GM23338 (cell line): Measurements from ENCODE around the gene HS6ST3.

Source experiments
- TF ChIP-seq, protein P1 (sequence below), 2 experiments: fragments of 200-600 bp in 1 of 2; sonication (generic) in 1 of 2; conservative IDR thresholded peaks; 2 replicates each; pipeline versions ENCODE4 v1.5.1 to v1.6.1; 2016 to 2017; ENCODE audit warnings: antibody characterized with exemption in 2 of 2, low read depth in 2 of 2, mild to moderate bottlenecking in 2 of 2, moderate library complexity in 1 of 2
- TF ChIP-seq, protein P2 (sequence below): IDR thresholded peaks from one replicate; pipeline ENCODE4 v1.6.1; 2018; ENCODE audit warnings: antibody characterized with exemption; ENCODE audit not compliant: unreplicated experiment
- TF ChIP-seq, protein P3 (sequence below): IDR thresholded peaks from 2 replicates; pipeline ENCODE4 v1.6.1; 2016; ENCODE audit warnings: antibody characterized with exemption

DNA sequence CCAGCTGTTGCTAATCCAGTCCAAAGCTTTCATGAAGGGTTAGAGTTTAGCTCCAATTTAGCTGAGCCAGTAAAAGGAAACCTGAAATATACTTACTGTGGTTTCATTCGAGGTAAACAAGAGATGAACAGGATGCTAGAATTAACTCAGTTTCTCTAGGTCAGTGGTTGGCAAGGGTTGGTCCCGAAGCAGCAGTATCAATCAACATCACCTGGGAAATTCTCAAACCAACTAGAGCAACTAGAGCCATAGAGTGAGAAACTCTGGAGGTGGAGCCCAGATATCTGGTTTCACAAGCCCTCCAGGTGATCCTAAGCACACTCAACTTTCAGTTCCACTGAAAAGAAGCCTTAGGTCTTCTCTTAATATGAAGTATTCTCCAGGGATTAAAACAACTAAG lies 527.6 kb downstream of the HS6ST3 start:
- TF ChIP-seq, protein P1, sequence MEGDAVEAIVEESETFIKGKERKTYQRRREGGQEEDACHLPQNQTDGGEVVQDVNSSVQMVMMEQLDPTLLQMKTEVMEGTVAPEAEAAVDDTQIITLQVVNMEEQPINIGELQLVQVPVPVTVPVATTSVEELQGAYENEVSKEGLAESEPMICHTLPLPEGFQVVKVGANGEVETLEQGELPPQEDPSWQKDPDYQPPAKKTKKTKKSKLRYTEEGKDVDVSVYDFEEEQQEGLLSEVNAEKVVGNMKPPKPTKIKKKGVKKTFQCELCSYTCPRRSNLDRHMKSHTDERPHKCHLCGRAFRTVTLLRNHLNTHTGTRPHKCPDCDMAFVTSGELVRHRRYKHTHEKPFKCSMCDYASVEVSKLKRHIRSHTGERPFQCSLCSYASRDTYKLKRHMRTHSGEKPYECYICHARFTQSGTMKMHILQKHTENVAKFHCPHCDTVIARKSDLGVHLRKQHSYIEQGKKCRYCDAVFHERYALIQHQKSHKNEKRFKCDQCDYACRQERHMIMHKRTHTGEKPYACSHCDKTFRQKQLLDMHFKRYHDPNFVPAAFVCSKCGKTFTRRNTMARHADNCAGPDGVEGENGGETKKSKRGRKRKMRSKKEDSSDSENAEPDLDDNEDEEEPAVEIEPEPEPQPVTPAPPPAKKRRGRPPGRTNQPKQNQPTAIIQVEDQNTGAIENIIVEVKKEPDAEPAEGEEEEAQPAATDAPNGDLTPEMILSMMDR (conservative IDR thresholded peaks at IDR 0.05; ENCODE audit: low read depth in 2 of 2), result no peak
- TF ChIP-seq, protein P2, sequence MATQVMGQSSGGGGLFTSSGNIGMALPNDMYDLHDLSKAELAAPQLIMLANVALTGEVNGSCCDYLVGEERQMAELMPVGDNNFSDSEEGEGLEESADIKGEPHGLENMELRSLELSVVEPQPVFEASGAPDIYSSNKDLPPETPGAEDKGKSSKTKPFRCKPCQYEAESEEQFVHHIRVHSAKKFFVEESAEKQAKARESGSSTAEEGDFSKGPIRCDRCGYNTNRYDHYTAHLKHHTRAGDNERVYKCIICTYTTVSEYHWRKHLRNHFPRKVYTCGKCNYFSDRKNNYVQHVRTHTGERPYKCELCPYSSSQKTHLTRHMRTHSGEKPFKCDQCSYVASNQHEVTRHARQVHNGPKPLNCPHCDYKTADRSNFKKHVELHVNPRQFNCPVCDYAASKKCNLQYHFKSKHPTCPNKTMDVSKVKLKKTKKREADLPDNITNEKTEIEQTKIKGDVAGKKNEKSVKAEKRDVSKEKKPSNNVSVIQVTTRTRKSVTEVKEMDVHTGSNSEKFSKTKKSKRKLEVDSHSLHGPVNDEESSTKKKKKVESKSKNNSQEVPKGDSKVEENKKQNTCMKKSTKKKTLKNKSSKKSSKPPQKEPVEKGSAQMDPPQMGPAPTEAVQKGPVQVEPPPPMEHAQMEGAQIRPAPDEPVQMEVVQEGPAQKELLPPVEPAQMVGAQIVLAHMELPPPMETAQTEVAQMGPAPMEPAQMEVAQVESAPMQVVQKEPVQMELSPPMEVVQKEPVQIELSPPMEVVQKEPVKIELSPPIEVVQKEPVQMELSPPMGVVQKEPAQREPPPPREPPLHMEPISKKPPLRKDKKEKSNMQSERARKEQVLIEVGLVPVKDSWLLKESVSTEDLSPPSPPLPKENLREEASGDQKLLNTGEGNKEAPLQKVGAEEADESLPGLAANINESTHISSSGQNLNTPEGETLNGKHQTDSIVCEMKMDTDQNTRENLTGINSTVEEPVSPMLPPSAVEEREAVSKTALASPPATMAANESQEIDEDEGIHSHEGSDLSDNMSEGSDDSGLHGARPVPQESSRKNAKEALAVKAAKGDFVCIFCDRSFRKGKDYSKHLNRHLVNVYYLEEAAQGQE, result no peak
- TF ChIP-seq, protein P3, sequence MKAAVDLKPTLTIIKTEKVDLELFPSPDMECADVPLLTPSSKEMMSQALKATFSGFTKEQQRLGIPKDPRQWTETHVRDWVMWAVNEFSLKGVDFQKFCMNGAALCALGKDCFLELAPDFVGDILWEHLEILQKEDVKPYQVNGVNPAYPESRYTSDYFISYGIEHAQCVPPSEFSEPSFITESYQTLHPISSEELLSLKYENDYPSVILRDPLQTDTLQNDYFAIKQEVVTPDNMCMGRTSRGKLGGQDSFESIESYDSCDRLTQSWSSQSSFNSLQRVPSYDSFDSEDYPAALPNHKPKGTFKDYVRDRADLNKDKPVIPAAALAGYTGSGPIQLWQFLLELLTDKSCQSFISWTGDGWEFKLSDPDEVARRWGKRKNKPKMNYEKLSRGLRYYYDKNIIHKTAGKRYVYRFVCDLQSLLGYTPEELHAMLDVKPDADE, result no peak
